SU-DHL-6 (cell line): Measurements from ENCODE around the gene TMEM143.

Experiments used
- EZH2phosphoT487 ChIP-seq: fragments of 200-600 bp; sonication (generic), shearing (Covaris generic); conservative IDR thresholded peaks from 2 replicates; pipeline ENCODE4 v1.6.1; 2018; ENCODE audit warnings: mild to moderate bottlenecking, antibody characterized with exemption, low read length, moderate library complexity, mixed read lengths
- TF ChIP-seq, protein P1 (sequence below): fragments of 200-600 bp; sonication (generic); IDR thresholded peaks from one replicate; pipeline ENCODE4 v1.5.1; 2017; ENCODE audit warnings: antibody characterized with exemption, mild to moderate bottlenecking, low read length, moderate library complexity; ENCODE audit not compliant: insufficient read depth, poor library complexity, severe bottlenecking

DNA sequence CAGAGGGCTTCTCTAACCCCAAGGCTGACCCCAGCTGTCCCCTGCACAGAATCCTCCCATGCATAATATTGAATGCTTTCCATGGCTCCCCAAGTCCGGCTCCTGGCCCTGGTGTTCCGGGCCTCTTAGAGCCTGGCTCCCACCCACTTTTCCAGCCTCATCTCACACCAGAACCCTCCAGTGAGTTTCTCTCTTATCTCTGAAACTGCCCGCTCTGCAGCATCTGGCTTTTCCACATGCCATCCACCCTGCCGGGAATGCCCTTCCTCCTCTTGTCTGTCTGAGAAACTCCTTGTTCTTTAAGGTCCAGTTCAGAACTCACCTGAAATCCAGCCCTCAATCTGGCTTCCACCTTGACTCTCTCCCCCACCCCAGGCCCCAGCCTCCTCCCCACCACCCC is 7.2 kb upstream of the TMEM143 start:
- TF ChIP-seq, protein P1, sequence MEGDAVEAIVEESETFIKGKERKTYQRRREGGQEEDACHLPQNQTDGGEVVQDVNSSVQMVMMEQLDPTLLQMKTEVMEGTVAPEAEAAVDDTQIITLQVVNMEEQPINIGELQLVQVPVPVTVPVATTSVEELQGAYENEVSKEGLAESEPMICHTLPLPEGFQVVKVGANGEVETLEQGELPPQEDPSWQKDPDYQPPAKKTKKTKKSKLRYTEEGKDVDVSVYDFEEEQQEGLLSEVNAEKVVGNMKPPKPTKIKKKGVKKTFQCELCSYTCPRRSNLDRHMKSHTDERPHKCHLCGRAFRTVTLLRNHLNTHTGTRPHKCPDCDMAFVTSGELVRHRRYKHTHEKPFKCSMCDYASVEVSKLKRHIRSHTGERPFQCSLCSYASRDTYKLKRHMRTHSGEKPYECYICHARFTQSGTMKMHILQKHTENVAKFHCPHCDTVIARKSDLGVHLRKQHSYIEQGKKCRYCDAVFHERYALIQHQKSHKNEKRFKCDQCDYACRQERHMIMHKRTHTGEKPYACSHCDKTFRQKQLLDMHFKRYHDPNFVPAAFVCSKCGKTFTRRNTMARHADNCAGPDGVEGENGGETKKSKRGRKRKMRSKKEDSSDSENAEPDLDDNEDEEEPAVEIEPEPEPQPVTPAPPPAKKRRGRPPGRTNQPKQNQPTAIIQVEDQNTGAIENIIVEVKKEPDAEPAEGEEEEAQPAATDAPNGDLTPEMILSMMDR: no peak
- TF ChIP-seq EZH2phosphoT487: no peak
